Upper lobe of left lung (tissue), 6 donors: ENCODE data around the gene SYNCRIP. TPM values are rescaled to one million over a fixed set of nuclear protein-coding genes. Genes with fewer than 3 reads are reported as not detected.
A peak's percentile ranks its signal among the peaks of the same experiment; 100 is the strongest.

Source experiments
- ATAC-seq, 2 donors: fragments of 200-7000 bp; cut with Tn5 transposase; one replicate each; pipeline ENCODE4 v1.9.1; 2022; ENCODE audit warnings: mild to moderate bottlenecking in 2 of 2, moderate library complexity in 2 of 2; ENCODE audit not compliant: low FRiP score in 2 of 2
- DNase-seq, 2 donors: peaks; one replicate each; pipeline ENCODE4 v3.0.0-alpha.2; 2019 to 2020
- H3K27ac ChIP-seq, 4 donors: fragments of 200-600 bp; sonication (generic); one replicate each; pipeline ENCODE4 v1.5.1; 2016 to 2019
- H3K27me3 ChIP-seq, 4 donors: fragments of 200-600 bp; sonication (generic); one replicate each; pipeline ENCODE4 v1.5.1; 2017 to 2019
- H3K36me3 ChIP-seq, 4 donors: fragments of 200-600 bp; sonication (generic); one replicate each; pipeline ENCODE4 v1.5.1; 2016 to 2019
- H3K4me1 ChIP-seq, 4 donors: fragments of 200-600 bp; sonication (generic); one replicate each; pipeline ENCODE4 v1.5.1; 2018 to 2019
- H3K4me3 ChIP-seq, 4 donors: fragments of 200-600 bp; sonication (generic); one replicate each; pipeline ENCODE4 v1.5.1; 2017 to 2019; ENCODE audit warnings: mild to moderate bottlenecking in 2 of 4, moderate library complexity in 1 of 4
- H3K9me3 ChIP-seq, 4 donors: fragments of 200-600 bp; sonication (generic); one replicate each; pipeline ENCODE4 v1.5.1; 2018 to 2019
- CTCF ChIP-seq, 6 experiments: fragments of 450-650 bp in 4 of 6; fragments of 200-600 bp in 2 of 6; sonication (generic) in 2 of 6; IDR thresholded peaks; one replicate each; pipeline ENCODE4 v1.5.1; 2016 to 2019; ENCODE audit warnings: antibody characterized with exemption in 6 of 6
- EP300 ChIP-seq, 4 donors: sonication (generic); formaldehyde crosslinking; IDR thresholded peaks; one replicate each; pipeline ENCODE4 v1.5.1; 2017; ENCODE audit warnings: antibody characterized with exemption in 4 of 4, control low read depth in 2 of 4
- POLR2A ChIP-seq, 4 donors: fragments of 450-650 bp; IDR thresholded peaks; one replicate each; pipeline ENCODE4 v1.5.1; 2016 to 2017; ENCODE audit warnings: antibody characterized with exemption in 4 of 4, mild to moderate bottlenecking in 2 of 4
- POLR2AphosphoS5 ChIP-seq, 2 donors: sonication (generic); formaldehyde crosslinking; IDR thresholded peaks; one replicate each; pipeline ENCODE4 v1.5.1; 2017; ENCODE audit warnings: antibody characterized with exemption in 2 of 2
- WGBS, 2 donors: methylation state at CpG; one replicate each; pipeline ENCODE4 v1.1.5; 2017 to 2018; 5-methylcytosine and 5-hydroxymethylcytosine counted together
- total RNA-seq, 6 donors: library from RNA; depleted of rRNA in 4 of 6; stranded (reverse); fragments of >200 nt in 4 of 6; gene quantifications; one replicate each; pipeline versions ENCODE4 v1.1.0 to v1.2.1, GENCODE V29; 2016 to 2021
- donor health status: DM: no; HTN: no; CAD: no; lungs with moderate emphysema.
- donor health status: DM: no; HTN: yes; CAD: no; lungs with severe emphysema.

SYNCRIP gene
- total RNA-seq, 6 donors from 2014 or later: 30.4 to 87.8 (median 65.1) TPM

- Histone ChIP-seq H3K4me1 (peaks cover 14 to 24% (median 19%) of the 10 kb centered on the region in 4 donors), H3K9me3 (peaks cover 0 to 12% (median 8%) of the 10 kb centered on the region in 4 donors), H3K27me3 (no peaks in the 10 kb centered on the region), H3K27ac (no peak overlapping the region), H3K4me3 (no peak overlapping the region), H3K36me3 (no peaks in the 10 kb centered on the region)
- TF ChIP-seq EP300 (IDR thresholded peaks at IDR 0.05): no peak
- no peak for TF ChIP-seq POLR2AphosphoS5 (IDR thresholded peaks at IDR 0.05)
- TF ChIP-seq POLR2A (IDR thresholded peaks at IDR 0.05): no peak
- TF ChIP-seq CTCF (IDR thresholded peaks at IDR 0.05): no peak
- ATAC-seq (no peak), DNase-seq (no peak)
Observed at GRCh38 chr6:85581572-85581971, 61.1 kb downstream of the SYNCRIP start.

DNA sequence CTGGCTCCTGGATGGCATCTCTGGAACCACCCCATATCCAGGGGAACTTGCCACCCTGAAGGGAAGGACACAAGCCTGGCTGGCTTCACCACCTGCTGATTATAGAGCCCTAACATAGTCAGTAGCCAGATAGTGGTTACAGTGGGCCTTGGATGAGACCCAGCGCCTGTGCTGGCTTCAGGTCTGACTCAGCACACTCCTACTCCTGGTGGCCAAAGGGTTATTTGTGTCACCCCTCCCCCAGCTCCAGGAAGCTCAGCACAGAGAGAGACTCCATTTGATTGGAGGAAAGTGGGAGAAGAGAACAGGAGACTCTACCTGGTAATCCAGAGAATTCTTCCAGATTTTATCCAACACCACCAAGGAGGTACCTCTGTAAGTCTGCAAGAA, 61.8 kb downstream of the SYNCRIP start:
- DNase-seq (no peak), ATAC-seq (no peak)
- TF ChIP-seq POLR2AphosphoS5 (IDR thresholded peaks at IDR 0.05) (no peak), EP300 (IDR thresholded peaks at IDR 0.05) (no peak), CTCF (IDR thresholded peaks at IDR 0.05) (no peak), POLR2A (IDR thresholded peaks at IDR 0.05) (no peak)
- H3K27me3 ChIP-seq: no peaks in the 10 kb centered on the region
- H3K27ac ChIP-seq: no peak overlapping the region
- H3K4me1 ChIP-seq: peaks cover 14 to 27% (median 22%) of the 10 kb centered on the region in 4 donors
- H3K9me3 ChIP-seq: peaks cover 0 to 12% (median 8%) of the 10 kb centered on the region in 4 donors
- 88% methylated on average over 1 of the region's 1 CpG; no CpG with 5 or more reads in 1 of the 2 donors for WGBS, 2 donors
- no peaks in the 10 kb centered on the region for H3K36me3 ChIP-seq
- H3K4me3 ChIP-seq: no peak overlapping the region

GRCh38 chr6:85580118-85580877, 62.4 kb downstream of the SYNCRIP start:
- Histone ChIP-seq H3K36me3 (no peaks in the 10 kb centered on the region), H3K27ac (peak overlapping the region in 1 of 4 donors; percentile 17), H3K9me3 (peaks cover 0 to 12% (median 8%) of the 10 kb centered on the region in 4 donors), H3K4me1 (peaks cover 17 to 28% (median 23%) of the 10 kb centered on the region in 4 donors), H3K27me3 (no peaks in the 10 kb centered on the region), H3K4me3 (no peak overlapping the region)
- ATAC-seq (no peak), DNase-seq (no peak)
- 85% methylated on average over 5 of the region's 5 CpGs for WGBS, 2 donors
- TF ChIP-seq CTCF (IDR thresholded peaks at IDR 0.05) (no peak), EP300 (IDR thresholded peaks at IDR 0.05) (no peak), POLR2A (IDR thresholded peaks at IDR 0.05) (no peak), POLR2AphosphoS5 (IDR thresholded peaks at IDR 0.05) (no peak)

GRCh38 chr6:85579581-85579980, 63.1 kb downstream of the SYNCRIP start:
- H3K36me3 ChIP-seq: no peaks in the 10 kb centered on the region
- WGBS, 2 donors: 67 to 74% methylated on average over 4 of the region's 4 CpGs
- ATAC-seq (no peak), DNase-seq (no peak)
- H3K9me3 ChIP-seq: peaks cover 0 to 12% (median 8%) of the 10 kb centered on the region in 4 donors
- no peaks in the 10 kb centered on the region for H3K27me3 ChIP-seq
- TF ChIP-seq POLR2AphosphoS5 (IDR thresholded peaks at IDR 0.05) (no peak), POLR2A (IDR thresholded peaks at IDR 0.05) (no peak), EP300 (IDR thresholded peaks at IDR 0.05) (no peak), CTCF (IDR thresholded peaks at IDR 0.05) (no peak)
- peak overlapping the region in 1 of 4 donors; percentile 17 for H3K27ac ChIP-seq
- H3K4me1 ChIP-seq: peaks cover 19 to 34% (median 23%) of the 10 kb centered on the region in 4 donors
- H3K4me3 ChIP-seq: no peak overlapping the region
